Left renal cortex interstitium (tissue), 4 donors: Measurements from ENCODE around the gene C4orf54. TPM values are rescaled to one million over a fixed set of nuclear protein-coding genes. Genes with fewer than 3 reads are reported as not detected.

ENCODE experiments used
- DNase-seq, 4 donors: peaks; one replicate each; pipeline ENCODE4 v3.0.0-alpha.2; 2013; ENCODE audit warnings: low read depth in 4 of 4, low spot score in 2 of 4, missing footprints in 1 of 4
- polyA plus RNA-seq, 4 donors: library from polyadenylated mRNA; unstranded; fragments of 120-200 nt; gene quantifications; one replicate each; pipeline ENCODE4 v1.2.1, GENCODE V29; 2013; ENCODE audit not compliant: insufficient read length in 4 of 4

Gene C4orf54
- polyA plus RNA-seq, 4 donors: 0.77 to 1.0 (median 0.81) TPM

GRCh38 chr4:99652596-99653436, 4.8 kb downstream of the C4orf54 start:
- peak in 3 of 4 donors; percentile 56 to 71 (median 60) for DNase-seq

GRCh38 chr4:99651811-99652485, 5.7 kb downstream of the C4orf54 start:
- no peak for DNase-seq

- no peak for DNase-seq
These were observed 6.4 kb downstream of the C4orf54 start for GRCh38 chr4:99651016-99651769.

GRCh38 chr4:99649778-99650177, 7.8 kb downstream of the C4orf54 start:
- DNase-seq: no peak

- no peak for DNase-seq
These were observed 8.4 kb downstream of the C4orf54 start for GRCh38 chr4:99649208-99649607.

- DNase-seq: peak in 1 of 4 donors; percentile 47
These were observed 9.3 kb downstream of the C4orf54 start for GRCh38 chr4:99648321-99648720.

- DNase-seq: no peak
These were observed 10.6 kb downstream of the C4orf54 start for GRCh38 chr4:99647071-99647470.

- no peak for DNase-seq
These were observed 12.0 kb downstream of the C4orf54 start for GRCh38 chr4:99645638-99646037.

GRCh38 chr4:99645036-99645435, 12.6 kb downstream of the C4orf54 start:
- DNase-seq: no peak

GRCh38 chr4:99644453-99644852, 13.2 kb downstream of the C4orf54 start:
- no peak for DNase-seq

GRCh38 chr4:99642725-99643489, 14.7 kb downstream of the C4orf54 start:
- no peak for DNase-seq

GRCh38 chr4:99640676-99641075, 17.0 kb downstream of the C4orf54 start:
- no peak for DNase-seq

- no peak for DNase-seq
These were observed 20.5 kb downstream of the C4orf54 start for GRCh38 chr4:99637174-99637573.

GRCh38 chr4:99636422-99636821, 21.2 kb downstream of the C4orf54 start:
- DNase-seq: no peak

GRCh38 chr4:99635601-99636000, 22.0 kb downstream of the C4orf54 start:
- no peak for DNase-seq

GRCh38 chr4:99634742-99635360, 22.8 kb downstream of the C4orf54 start:
- no peak for DNase-seq

GRCh38 chr4:99633772-99634171, 23.9 kb downstream of the C4orf54 start:
- no peak for DNase-seq

GRCh38 chr4:99630857-99631360, 26.7 kb downstream of the C4orf54 start:
- DNase-seq: no peak

- DNase-seq: no peak
These were observed 27.6 kb downstream of the C4orf54 start for GRCh38 chr4:99629962-99630554.
